ENCODE data around the gene MAPKAP1. TPM values are rescaled to one million over a fixed set of nuclear protein-coding genes. Genes with fewer than 3 reads are reported as not detected.
"Not testable (repeated sequence)": the region's sequence is repeated elsewhere in the genome, so short reads cannot be mapped to it uniquely, and the experiment has no call there.

MAPKAP1 gene
- total RNA-seq, 2 donors from 2014 or later = 42.2 to 66.5 TPM

DNA sequence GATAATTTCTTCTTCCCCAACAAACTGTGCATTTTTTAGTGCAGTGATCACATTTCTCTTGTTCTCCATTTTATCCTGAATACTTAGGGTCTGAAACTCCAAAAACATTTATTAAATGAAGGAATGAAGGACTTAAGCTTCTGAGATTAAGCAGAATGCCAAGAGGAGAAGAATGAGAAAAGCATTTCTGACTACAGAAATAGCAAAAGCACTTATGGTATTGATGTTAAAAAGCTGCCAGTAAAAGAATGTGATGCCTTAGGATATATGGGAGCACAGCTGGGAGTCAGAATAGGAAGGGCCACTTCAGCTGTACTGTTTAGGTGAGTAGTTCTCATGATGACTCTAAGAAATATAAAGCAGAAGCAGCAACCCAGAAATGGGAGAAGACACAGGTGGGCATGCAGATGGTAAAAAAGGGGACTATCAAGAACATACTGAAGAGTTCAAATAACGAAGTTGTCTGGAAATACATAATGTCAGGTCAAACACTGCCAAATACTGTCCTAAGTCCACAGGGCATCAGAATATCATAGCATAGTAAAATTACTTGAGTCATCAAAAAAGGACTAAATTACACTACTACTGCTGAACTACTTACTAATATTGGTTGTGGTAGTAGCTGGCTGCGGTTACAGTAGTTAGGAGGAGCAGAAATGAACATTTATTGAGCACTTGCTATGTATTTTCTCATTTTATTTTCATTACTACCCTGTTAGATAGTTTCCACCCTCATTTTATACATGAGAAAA, 132.7 kb downstream of the MAPKAP1 start:
- Mint-ChIP-seq H3K4me1 (no peaks in the 10 kb centered on the region), H3K27ac (no peak overlapping the region), H3K27me3 (no peaks in the 10 kb centered on the region), H3K36me3 (ENCODE audit: low read depth) (peaks cover 25% of the 10 kb centered on the region), H3K4me3 (no peak overlapping the region), H3K9me3 (peaks cover 8% of the 10 kb centered on the region)
- no peak for ATAC-seq (replicated peaks)

DNA sequence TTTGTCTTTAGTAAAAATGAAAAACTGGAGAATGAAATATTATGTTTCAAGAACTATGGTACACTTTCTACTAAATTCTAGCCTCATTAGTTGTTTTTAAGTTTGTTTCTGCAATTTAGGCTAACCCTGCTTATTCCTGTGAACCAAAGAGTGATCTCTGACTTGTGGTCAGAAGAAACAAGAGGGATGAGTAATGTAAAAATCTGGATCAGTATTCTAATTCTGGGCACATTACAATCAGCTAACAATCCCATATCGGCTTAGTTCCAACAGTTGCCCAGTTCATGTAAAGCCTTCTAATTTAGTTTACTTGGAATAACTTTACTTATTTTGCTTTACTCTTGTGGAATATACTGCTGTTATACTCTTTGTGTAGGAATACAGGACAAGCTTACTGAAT, 134.5 kb downstream of the MAPKAP1 start:
- not testable (repeated sequence) for ATAC-seq (replicated peaks)

DNA sequence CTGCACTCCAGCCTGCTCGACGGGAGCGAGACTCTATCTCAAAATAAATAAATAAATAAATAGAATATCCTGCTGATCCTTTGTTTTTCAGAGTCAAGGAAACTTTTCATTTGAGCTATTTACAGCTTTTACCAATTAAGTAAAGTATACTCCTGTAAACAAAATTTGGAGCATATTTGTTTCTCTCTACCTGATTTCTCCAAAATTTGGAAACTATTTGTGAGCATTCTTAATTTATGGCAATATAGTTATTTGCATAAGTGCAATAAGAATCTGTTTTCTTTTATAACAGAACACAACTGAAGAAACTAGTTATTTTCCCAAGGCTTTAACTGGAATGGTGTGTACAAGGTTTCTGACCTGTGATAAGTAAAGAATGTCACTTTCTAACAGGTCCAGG, 135.2 kb downstream of the MAPKAP1 start:
- H3K27ac Mint-ChIP-seq; H3K4me1 Mint-ChIP-seq; H3K27me3 Mint-ChIP-seq; ATAC-seq (replicated peaks); H3K4me3 Mint-ChIP-seq; H3K9me3 Mint-ChIP-seq: not testable (repeated sequence)
- peaks cover 19% of the 10 kb centered on the region for H3K36me3 Mint-ChIP-seq (ENCODE audit: low read depth)

More for the DNA sequence above, 134.5 kb downstream of the MAPKAP1 start:
- not testable (repeated sequence) for H3K27ac Mint-ChIP-seq, H3K4me3 Mint-ChIP-seq, H3K27me3 Mint-ChIP-seq, H3K9me3 Mint-ChIP-seq, H3K4me1 Mint-ChIP-seq
- H3K36me3 Mint-ChIP-seq (ENCODE audit: low read depth) = peaks cover 19% of the 10 kb centered on the region

DNA sequence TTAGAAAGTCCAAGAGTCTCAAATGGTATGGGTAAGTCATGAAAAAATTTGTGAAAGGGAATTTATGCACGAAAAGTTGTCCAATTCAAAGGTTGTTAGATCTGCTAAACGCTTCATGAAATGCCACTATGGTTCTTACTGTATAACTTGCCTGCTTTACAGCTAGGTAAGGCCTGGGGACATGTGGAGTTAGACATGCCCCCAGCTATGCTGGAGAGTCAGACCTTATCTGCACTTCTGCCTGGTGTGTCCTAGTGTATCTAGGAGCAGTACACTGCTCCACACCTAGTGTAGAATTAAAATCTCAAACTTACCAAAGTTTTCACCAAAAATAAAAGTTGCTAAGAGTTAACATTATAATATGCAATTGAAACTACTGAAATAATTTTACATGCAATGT, 136.8 kb downstream of the MAPKAP1 start:
- Mint-ChIP-seq H3K4me1 (no peaks in the 10 kb centered on the region), H3K27ac (no peak overlapping the region), H3K27me3 (no peaks in the 10 kb centered on the region), H3K4me3 (no peak overlapping the region), H3K36me3 (ENCODE audit: low read depth) (peaks cover 13% of the 10 kb centered on the region), H3K9me3 (peaks cover 8% of the 10 kb centered on the region)
- no peak for ATAC-seq (replicated peaks)

DNA sequence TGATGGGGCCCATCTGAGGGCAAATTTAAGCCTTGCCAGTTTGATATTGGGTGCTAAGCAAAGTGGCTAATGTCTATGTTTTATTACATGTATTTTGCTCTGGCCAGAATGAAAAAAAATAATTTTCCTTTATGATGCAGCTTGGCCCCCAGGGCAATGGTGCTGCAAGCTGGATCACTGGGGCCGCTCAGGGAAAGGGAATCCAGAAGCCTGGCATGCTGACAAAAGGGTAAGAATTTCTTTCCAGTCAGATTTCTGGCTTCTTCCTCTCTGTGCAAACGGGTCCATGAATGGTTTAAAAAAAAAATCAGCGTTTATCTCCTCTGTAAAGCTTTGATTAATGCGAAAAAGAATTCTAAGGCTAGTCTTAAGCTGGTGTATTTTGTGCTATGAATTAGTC, 138.4 kb downstream of the MAPKAP1 start:
- Mint-ChIP-seq H3K27me3 (no peaks in the 10 kb centered on the region), H3K27ac (no peak overlapping the region), H3K4me1 (peaks cover 6% of the 10 kb centered on the region), H3K9me3 (peaks cover 7% of the 10 kb centered on the region), H3K4me3 (no peak overlapping the region), H3K36me3 (ENCODE audit: low read depth) (peaks cover 9% of the 10 kb centered on the region)
- no peak for ATAC-seq (replicated peaks)

DNA sequence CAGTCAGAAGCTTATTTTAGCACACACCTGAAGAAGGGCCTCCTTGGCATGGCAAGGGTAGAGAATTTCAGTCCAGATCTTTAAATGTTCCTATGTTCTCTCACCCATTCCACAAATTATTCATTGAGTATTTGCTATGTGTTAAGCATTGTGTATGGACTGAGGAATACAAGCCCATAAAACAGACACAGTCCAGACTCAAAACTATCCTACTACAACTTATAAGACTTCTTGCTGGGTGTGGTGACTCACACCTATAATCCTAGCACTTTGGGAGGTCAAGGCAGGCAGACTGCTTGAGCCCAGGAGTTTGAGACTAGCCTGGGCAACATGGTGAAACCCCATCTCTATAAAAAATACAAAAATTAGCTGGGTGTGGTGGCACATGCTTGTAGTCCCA, 141.0 kb downstream of the MAPKAP1 start:
- not testable (repeated sequence) for ATAC-seq (replicated peaks); H3K4me3 Mint-ChIP-seq; H3K27ac Mint-ChIP-seq; H3K27me3 Mint-ChIP-seq; H3K36me3 Mint-ChIP-seq (ENCODE audit: low read depth); H3K9me3 Mint-ChIP-seq
- peaks cover 18% of the 10 kb centered on the region for H3K4me1 Mint-ChIP-seq

DNA sequence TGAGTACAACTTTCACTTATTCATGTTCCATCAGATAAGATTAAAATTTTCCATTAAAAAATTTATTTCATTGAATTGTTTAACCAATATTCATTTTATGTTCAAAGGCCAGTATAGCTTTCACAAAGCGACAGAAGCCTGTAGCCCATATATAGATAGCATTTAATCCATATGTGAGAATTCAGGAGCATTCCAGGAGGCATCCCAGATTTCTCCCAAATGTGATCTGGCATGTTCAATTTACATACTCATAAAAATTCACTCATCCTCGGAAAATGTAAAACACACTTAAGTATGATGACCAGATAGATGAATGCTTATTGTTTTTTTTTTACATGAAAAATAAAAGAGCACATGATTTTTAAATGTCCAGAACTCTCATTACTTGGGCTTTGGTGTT, 141.9 kb downstream of the MAPKAP1 start:
- Mint-ChIP-seq H3K27ac (no peak overlapping the region), H3K36me3 (ENCODE audit: low read depth) (peaks cover 4% of the 10 kb centered on the region), H3K27me3 (no peaks in the 10 kb centered on the region), H3K4me1 (peaks cover 18% of the 10 kb centered on the region), H3K9me3 (no peaks in the 10 kb centered on the region), H3K4me3 (no peak overlapping the region)
- ATAC-seq (replicated peaks) = no peak

DNA sequence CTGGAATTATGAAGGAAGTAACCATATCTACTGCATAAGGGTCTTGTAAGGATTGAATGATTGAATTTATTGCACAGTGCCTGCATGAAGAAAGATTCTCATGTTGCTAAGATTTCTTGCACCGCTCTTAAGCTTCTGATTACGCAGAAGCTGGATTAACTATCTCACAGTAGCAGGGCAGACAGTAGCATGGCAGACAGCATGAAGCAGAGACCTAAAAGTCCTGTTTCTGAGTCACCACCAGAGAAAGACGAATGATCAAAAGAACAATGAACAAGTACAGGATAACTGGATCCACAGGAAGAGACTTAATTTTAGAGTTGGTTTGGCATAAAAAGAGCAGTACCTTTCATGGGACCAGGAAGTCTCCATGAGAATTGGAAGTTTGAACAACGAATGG, 142.4 kb downstream of the MAPKAP1 start:
- no peak for ATAC-seq (replicated peaks)
- Mint-ChIP-seq H3K4me3 (no peak overlapping the region), H3K4me1 (peaks cover 18% of the 10 kb centered on the region), H3K27me3 (no peaks in the 10 kb centered on the region), H3K36me3 (ENCODE audit: low read depth) (peaks cover 7% of the 10 kb centered on the region), H3K9me3 (no peaks in the 10 kb centered on the region), H3K27ac (no peak overlapping the region)

DNA sequence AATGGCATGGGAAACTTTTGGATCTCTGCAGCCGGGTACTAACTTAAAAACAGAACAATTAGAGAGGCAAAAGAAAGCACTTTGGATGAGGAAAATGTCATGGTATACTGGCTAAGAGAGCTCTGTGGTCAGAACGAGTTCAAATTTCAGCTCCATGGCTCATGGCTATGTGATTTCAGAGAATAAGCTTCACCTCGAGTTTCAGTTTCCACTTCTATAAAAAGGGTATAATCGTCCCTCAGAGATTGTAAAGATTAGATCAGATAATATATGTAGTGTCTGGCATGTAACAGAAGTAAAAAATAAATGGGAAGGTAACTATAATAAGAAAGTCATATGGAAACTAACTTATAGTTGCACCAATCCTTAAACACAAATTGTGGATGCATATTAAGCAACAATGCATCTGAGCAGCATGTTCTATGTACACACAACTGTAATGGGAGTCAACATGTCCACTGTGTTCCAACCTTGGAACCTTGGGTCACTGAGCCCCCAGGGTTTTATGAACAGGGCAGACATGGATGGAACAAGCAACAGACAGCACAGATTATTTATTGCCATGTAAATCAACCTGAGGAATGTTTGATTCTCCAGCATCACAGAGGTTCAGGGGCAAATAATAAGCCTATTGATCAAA, 145.4 kb downstream of the MAPKAP1 start:
- Mint-ChIP-seq H3K27me3 (no peaks in the 10 kb centered on the region), H3K36me3 (ENCODE audit: low read depth) (peaks cover 36% of the 10 kb centered on the region), H3K4me3 (peak overlapping the region; percentile 16), H3K27ac (peak overlapping the region; percentile 53), H3K4me1 (peaks cover 18% of the 10 kb centered on the region), H3K9me3 (no peaks in the 10 kb centered on the region)
- ATAC-seq (replicated peaks) = peak; percentile 78

DNA sequence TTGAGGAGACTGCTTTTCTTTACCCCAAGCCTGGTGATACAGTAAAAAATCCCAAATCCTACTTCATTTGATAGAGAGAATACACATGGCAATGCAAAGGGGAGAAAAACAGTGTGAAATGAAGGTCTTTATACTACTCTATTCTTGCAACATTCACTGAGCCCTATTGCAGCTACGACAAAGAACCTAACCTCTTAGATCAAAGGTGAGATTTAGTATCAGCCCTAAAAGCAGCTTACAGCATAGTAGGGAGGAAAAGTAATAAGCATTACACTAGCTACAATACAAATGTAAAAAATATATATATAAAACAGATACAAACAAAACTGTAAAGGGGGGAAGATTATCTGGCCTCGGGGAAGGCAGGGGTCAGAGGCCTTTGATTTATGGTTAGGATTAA, 147.1 kb downstream of the MAPKAP1 start:
- H3K36me3 Mint-ChIP-seq (ENCODE audit: low read depth) = peaks cover 53% of the 10 kb centered on the region

DNA sequence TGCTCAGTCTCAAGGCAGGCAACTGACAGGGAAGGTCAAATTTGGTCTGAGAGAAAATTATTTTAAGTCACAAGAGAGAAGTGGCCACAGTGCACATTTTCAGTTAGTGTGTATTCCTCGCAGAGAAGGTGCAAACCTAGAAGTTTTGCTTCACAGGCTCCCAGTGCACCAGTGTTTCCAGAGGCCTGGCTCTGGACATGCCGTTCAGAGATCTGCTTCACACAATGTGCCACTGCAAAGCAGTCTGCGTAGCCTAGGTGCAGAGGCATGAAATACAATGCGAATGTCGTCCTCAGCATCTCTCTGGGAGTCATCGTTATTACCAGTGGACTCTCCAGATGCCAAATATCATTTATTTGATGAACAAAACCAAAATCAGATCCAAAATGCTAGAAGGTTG, 147.8 kb downstream of the MAPKAP1 start:
- H3K4me3 Mint-ChIP-seq = no peak overlapping the region
- ATAC-seq (replicated peaks) = no peak
- H3K27ac Mint-ChIP-seq = no peak overlapping the region
- H3K4me1 Mint-ChIP-seq = peaks cover 13% of the 10 kb centered on the region
- no peaks in the 10 kb centered on the region for H3K27me3 Mint-ChIP-seq
- H3K36me3 Mint-ChIP-seq (ENCODE audit: low read depth) = peaks cover 51% of the 10 kb centered on the region
- no peaks in the 10 kb centered on the region for H3K9me3 Mint-ChIP-seq

More for the DNA sequence above, 147.1 kb downstream of the MAPKAP1 start:
- H3K9me3 Mint-ChIP-seq = no peaks in the 10 kb centered on the region
- no peak overlapping the region for H3K4me3 Mint-ChIP-seq
- peaks cover 18% of the 10 kb centered on the region for H3K4me1 Mint-ChIP-seq
- no peak for ATAC-seq (replicated peaks)
- H3K27me3 Mint-ChIP-seq = no peaks in the 10 kb centered on the region
- no peak overlapping the region for H3K27ac Mint-ChIP-seq

DNA sequence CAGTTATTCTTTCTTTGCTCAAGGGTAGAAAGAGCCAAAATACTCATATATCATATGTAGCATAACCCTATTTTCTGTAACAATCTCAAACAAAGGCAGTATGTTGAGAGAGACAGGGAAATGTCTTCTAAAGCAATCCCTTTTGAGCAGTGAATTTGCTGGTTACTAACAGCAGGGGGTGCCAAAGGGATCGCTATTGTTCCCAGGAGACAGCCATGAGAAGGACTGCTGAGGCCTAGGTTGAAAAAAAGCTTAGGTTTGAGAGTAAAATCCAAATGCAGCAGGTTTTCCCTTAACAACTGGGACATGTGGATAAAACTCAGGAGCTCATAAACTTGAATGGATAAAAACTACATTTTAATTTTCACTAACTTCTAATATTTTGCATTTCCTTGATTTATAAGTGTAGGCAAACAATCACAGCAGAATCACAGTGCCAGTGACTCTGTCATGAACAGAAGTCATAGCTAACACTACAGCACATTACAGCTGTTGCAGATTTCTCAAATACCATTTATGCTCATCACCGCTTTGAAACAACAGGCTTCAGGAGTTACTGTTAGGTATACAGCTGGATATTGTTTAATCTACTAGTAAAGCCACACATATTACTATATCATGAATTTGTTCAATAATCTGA, 148.4 kb downstream of the MAPKAP1 start:
- Mint-ChIP-seq H3K27me3 (no peaks in the 10 kb centered on the region), H3K9me3 (no peaks in the 10 kb centered on the region)

DNA sequence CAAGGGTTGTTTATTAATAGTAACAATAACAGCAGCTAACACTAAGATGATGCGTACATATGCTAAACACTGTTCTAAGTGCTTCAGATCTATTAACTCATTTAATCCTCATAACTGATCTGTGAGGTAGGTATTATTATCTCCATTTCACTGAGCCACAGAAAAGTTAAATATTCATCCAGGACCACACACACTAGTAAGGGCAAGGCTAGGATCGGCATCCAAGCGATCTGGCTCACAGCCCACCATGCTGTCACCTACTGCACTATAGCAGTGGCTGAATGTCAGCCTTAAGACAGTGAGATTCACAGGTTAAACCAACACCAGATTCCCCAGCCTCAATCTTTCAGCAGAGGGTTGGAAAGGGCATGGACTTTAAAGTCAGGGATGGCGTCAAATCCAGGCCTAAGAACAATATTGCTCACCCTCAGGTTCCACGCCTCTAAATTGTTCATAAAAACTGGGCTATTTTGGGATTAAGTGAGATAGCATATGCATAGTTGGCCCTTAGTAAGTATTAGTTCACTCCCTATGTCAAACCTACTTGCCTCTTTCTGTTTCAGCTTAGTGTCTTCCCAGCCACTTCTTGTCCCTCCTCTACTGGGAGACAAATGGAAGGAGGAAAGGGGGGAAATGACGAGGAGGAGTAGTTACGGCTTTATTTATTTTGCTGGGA, 150.8 kb downstream of the MAPKAP1 start:
- H3K9me3 Mint-ChIP-seq = no peaks in the 10 kb centered on the region
- no peaks in the 10 kb centered on the region for H3K27me3 Mint-ChIP-seq
- H3K36me3 Mint-ChIP-seq (ENCODE audit: low read depth) = peaks cover 56% of the 10 kb centered on the region
- H3K27ac Mint-ChIP-seq = no peak overlapping the region
- H3K4me1 Mint-ChIP-seq = peaks cover under 1% of the 10 kb centered on the region
- no peak for ATAC-seq (replicated peaks)
- no peak overlapping the region for H3K4me3 Mint-ChIP-seq

More for the DNA sequence above, 148.4 kb downstream of the MAPKAP1 start:
- Mint-ChIP-seq H3K27ac (no peak overlapping the region), H3K4me1 (peaks cover 13% of the 10 kb centered on the region), H3K4me3 (no peak overlapping the region), H3K36me3 (ENCODE audit: low read depth) (peaks cover 56% of the 10 kb centered on the region)
- peak; percentile 52 for ATAC-seq (replicated peaks)

DNA sequence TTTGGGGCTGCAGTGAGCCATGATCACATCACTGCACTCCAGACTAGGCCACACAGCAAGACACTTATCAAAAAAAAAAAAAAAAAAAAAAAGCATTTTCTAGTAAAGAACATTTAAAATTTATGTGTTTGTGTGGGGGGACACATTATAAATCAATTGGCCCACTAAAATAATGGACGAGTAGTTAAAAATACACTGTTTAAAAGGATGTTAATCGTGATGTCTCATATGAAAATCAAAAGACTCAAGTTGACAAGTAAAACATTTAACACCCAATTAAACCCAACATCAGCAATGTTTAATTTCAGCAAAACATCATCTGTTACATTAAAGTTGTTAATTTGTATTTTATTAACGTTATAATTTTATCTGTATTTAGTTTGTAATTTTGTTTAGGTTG, 152.3 kb downstream of the MAPKAP1 start:
- ATAC-seq (replicated peaks) = no peak
- Mint-ChIP-seq H3K27ac (no peak overlapping the region), H3K9me3 (no peaks in the 10 kb centered on the region), H3K4me1 (no peaks in the 10 kb centered on the region), H3K4me3 (no peak overlapping the region), H3K36me3 (ENCODE audit: low read depth) (peaks cover 62% of the 10 kb centered on the region), H3K27me3 (no peaks in the 10 kb centered on the region)
